Mammary epithelial cell (primary cell): ENCODE data around the gene MORN1.

Experiments
- CTCF ChIP-seq, 2 donors: IDR thresholded peaks in 1 of 2; conservative IDR thresholded peaks in 1 of 2; 2 replicates each; pipeline ENCODE4 v1.5.1; 2011 to 2012; ENCODE audit warnings: inconsistent platforms in 2 of 2, low read length in 2 of 2, mild to moderate bottlenecking in 2 of 2, control low read depth in 1 of 2, low read depth in 1 of 2; ENCODE audit not compliant: insufficient read depth in 1 of 2; ENCODE audit errors: extremely low read depth in 1 of 2
- EZH2 ChIP-seq: IDR thresholded peaks from 2 replicates; pipeline ENCODE4 v1.6.1; 2012; ENCODE audit warnings: low read length, inconsistent platforms, borderline replicate concordance

GRCh38 chr1:2303016-2303775 lies 88.2 kb downstream of the MORN1 start:
- no peak for TF ChIP-seq EZH2
- TF ChIP-seq CTCF (conservative IDR thresholded peaks at IDR 0.05 in 1 of 2, IDR thresholded peaks at IDR 0.05 in 1 of 2; ENCODE audit: extremely low read depth in 1 of 2, insufficient read depth in 1 of 2, low read depth in 1 of 2, low read length in 2 of 2): no peak
